Fibroblast of lung (primary cell): Measurements from ENCODE around the gene COL26A1. TPM values are rescaled to one million over a fixed set of nuclear protein-coding genes. Genes with fewer than 3 reads are reported as not detected.

ENCODE experiments used
- DNase-seq, 2 donors: peaks; one replicate each; pipeline versions ENCODE4 v3.0.0 to v3.0.0-alpha.2; 2010; ENCODE audit warnings: low read depth in 2 of 2
- H2AFZ ChIP-seq: 2 replicates; pipeline ENCODE4 v1.5.1; 2012; ENCODE audit warnings: low read length, control low read depth, inconsistent platforms
- H3K27ac ChIP-seq: 2 replicates; pipeline ENCODE4 v1.5.1; 2011; ENCODE audit warnings: low read length, control low read depth; ENCODE audit not compliant: insufficient read depth
- H3K27me3 ChIP-seq: 2 replicates; pipeline ENCODE4 v1.5.1; 2011; ENCODE audit warnings: mild to moderate bottlenecking, low read length; ENCODE audit not compliant: control insufficient read depth, insufficient read depth
- H3K36me3 ChIP-seq: 2 replicates; pipeline ENCODE4 v1.5.1; 2011; ENCODE audit warnings: low read length; ENCODE audit not compliant: control insufficient read depth, insufficient read depth
- H3K4me1 ChIP-seq: 2 replicates; pipeline ENCODE4 v1.5.1; 2011; ENCODE audit warnings: low read length; ENCODE audit not compliant: control insufficient read depth, insufficient read depth; ENCODE audit errors: extremely low read depth
- H3K4me2 ChIP-seq: 2 replicates; pipeline ENCODE4 v1.5.1; 2011; ENCODE audit warnings: low read length, control low read depth; ENCODE audit not compliant: insufficient read depth; ENCODE audit errors: extremely low read depth
- H3K4me3 ChIP-seq, 4 experiments: fragments of 200-600 bp in 1 of 4; sonication (generic) in 1 of 4; replicated peaks in 1 of 4; 2 replicates each; pipeline ENCODE4 v1.5.1; 2011 to 2016; ENCODE audit warnings: low read length in 4 of 4, low read depth in 3 of 4, mild to moderate bottlenecking in 3 of 4, control low read depth in 2 of 4, inconsistent platforms in 1 of 4, mixed read lengths in 1 of 4; ENCODE audit not compliant: insufficient read depth in 1 of 4; ENCODE audit errors: control extremely low read depth in 1 of 4
- H3K79me2 ChIP-seq: 2 replicates; pipeline ENCODE4 v1.5.1; 2012; ENCODE audit warnings: mild to moderate bottlenecking, low read length, inconsistent platforms; ENCODE audit not compliant: control insufficient read depth, insufficient read depth
- H3K9ac ChIP-seq: 2 replicates; pipeline ENCODE4 v1.5.1; 2011; ENCODE audit warnings: mild to moderate bottlenecking, low read length, control low read depth; ENCODE audit not compliant: insufficient read depth
- H3K9me3 ChIP-seq: 2 replicates; pipeline ENCODE4 v1.5.1; 2012; ENCODE audit warnings: low read depth, low read length; ENCODE audit not compliant: control insufficient read depth, insufficient read depth
- H4K20me1 ChIP-seq: 2 replicates; pipeline ENCODE4 v1.5.1; 2011; ENCODE audit warnings: low read length; ENCODE audit not compliant: control insufficient read depth, insufficient read depth; ENCODE audit errors: extremely low read depth
- EZH2 ChIP-seq: IDR thresholded peaks from 2 replicates; pipeline ENCODE4 v1.5.1; 2012; ENCODE audit warnings: low read length, control low read depth, mild to moderate bottlenecking; ENCODE audit errors: missing control alignments
- polyA plus RNA-seq, 2 donors: library from polyadenylated mRNA; depleted of rRNA in 1 of 2; stranded (reverse) in 1 of 2; unstranded in 1 of 2; fragments of >200 nt; gene quantifications; 2 replicates each; pipeline ENCODE4 v1.2.1, GENCODE V29; 2011 to 2012; ENCODE audit warnings: missing spikeins in 1 of 2
- total RNA-seq: library from RNA; depleted of rRNA; stranded (reverse); fragments of >200 nt; gene quantifications from 2 replicates; pipeline ENCODE4 v1.2.1, GENCODE V29; 2014
- TF ChIP-seq, protein P1 (sequence below), 2 donors: IDR thresholded peaks in 1 of 2; conservative IDR thresholded peaks in 1 of 2; 1 replicate in 1 of 2; 2 replicates in 1 of 2; pipeline ENCODE4 v1.5.1; 2011 to 2012; ENCODE audit warnings: low read length in 2 of 2, control low read depth in 1 of 2, inconsistent platforms in 1 of 2, low read depth in 1 of 2, mild to moderate bottlenecking in 1 of 2

The COL26A1 gene
- total and polyA plus RNA-seq, 2 donors (not counting 1 experiment from before 2014, with no cell fraction given) = 0.06 TPM; not detected in 1

DNA sequence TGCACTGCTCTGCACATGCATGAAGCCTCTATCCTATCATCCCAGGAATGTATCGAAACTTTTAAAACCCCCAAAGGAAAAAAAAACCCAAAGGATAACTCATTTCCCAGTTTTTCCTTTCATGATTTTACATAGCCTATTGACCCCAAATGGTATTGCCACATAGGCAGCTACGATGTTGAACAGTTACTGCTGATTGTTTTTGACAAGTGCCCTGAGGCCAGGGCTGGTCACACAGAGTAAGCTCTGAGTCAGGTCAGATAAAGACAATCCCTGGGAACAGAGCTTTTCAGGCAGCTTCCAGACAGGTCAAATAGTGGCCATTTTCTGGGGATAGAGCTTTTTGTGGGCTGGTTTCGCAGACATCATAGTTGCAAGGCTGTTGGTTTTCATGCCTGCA is 214.3 kb downstream of the COL26A1 start:
- no peak overlapping the region for H3K27ac ChIP-seq
- DNase-seq = no peak
- TF ChIP-seq, protein P1, sequence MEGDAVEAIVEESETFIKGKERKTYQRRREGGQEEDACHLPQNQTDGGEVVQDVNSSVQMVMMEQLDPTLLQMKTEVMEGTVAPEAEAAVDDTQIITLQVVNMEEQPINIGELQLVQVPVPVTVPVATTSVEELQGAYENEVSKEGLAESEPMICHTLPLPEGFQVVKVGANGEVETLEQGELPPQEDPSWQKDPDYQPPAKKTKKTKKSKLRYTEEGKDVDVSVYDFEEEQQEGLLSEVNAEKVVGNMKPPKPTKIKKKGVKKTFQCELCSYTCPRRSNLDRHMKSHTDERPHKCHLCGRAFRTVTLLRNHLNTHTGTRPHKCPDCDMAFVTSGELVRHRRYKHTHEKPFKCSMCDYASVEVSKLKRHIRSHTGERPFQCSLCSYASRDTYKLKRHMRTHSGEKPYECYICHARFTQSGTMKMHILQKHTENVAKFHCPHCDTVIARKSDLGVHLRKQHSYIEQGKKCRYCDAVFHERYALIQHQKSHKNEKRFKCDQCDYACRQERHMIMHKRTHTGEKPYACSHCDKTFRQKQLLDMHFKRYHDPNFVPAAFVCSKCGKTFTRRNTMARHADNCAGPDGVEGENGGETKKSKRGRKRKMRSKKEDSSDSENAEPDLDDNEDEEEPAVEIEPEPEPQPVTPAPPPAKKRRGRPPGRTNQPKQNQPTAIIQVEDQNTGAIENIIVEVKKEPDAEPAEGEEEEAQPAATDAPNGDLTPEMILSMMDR (conservative IDR thresholded peaks at IDR 0.05 in 1 of 2, IDR thresholded peaks at IDR 0.05 in 1 of 2; ENCODE audit: low read depth in 1 of 2, low read length in 2 of 2) = no peak
- TF ChIP-seq EZH2 = no peak
- H3K27me3 ChIP-seq = peaks cover 2% of the 10 kb centered on the region
- no peak overlapping the region for H3K9ac ChIP-seq
- H3K4me1 ChIP-seq = no peaks in the 10 kb centered on the region
- H4K20me1 ChIP-seq = no peaks in the 10 kb centered on the region
- H3K4me2 ChIP-seq = no peak overlapping the region
- no peak overlapping the region for H3K4me3 ChIP-seq
- H2AFZ ChIP-seq = no peak overlapping the region
- H3K36me3 ChIP-seq = no peaks in the 10 kb centered on the region
- H3K9me3 ChIP-seq = no peaks in the 10 kb centered on the region
- H3K79me2 ChIP-seq = no peaks in the 10 kb centered on the region

DNA sequence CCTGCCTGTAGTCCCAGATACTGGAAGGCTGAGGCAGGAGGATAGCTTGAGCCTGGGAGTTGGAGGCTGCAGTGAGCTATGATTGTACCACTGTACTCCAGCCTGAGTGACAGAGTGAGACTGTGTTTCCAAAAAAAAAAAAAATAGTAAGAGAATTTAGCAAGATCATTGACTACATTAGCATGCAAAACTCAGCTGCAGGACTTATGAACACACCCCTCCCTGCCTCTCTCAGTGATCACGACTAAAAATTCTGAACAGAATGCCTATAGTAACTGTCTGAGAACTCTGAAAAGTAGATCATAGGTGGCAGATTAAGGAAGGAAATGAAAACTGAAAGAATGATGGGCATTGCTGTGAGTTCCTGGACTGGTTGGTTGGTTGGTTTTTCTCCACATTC is 215.9 kb downstream of the COL26A1 start:
- Histone ChIP-seq H3K4me2 (no peak overlapping the region), H3K4me1 (no peaks in the 10 kb centered on the region), H3K27ac (no peak overlapping the region), H4K20me1 (no peaks in the 10 kb centered on the region), H3K36me3 (no peaks in the 10 kb centered on the region), H3K4me3 (no peak overlapping the region), H3K27me3 (peaks cover 2% of the 10 kb centered on the region), H3K9me3 (no peaks in the 10 kb centered on the region), H3K9ac (no peak overlapping the region), H3K79me2 (no peaks in the 10 kb centered on the region), H2AFZ (no peak overlapping the region)
- TF ChIP-seq, protein P1 (conservative IDR thresholded peaks at IDR 0.05 in 1 of 2, IDR thresholded peaks at IDR 0.05 in 1 of 2; ENCODE audit: low read depth in 1 of 2, low read length in 2 of 2) = no peak
- no peak for TF ChIP-seq EZH2
- DNase-seq = no peak

DNA sequence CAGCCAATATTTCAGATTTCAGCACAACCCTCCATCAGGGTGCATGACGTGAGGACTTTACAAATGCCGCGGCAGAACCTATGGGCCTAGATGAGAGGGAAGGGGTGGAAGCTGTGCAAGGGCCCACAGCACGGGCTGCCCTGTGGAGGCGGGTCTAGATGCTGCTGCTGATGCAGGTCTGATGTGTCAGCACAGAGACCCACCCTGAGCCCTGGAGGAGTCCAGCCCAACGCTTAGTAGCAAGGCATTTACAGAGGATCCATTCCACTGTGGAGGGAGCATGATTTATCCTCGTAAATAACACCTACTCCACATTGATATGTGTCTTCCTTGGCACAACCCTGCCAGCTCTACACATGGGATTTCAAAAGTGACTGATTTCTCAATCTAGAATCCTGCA is 217.9 kb downstream of the COL26A1 start:
- no peak overlapping the region for H3K9ac ChIP-seq
- no peak for TF ChIP-seq EZH2
- TF ChIP-seq, protein P1 (conservative IDR thresholded peaks at IDR 0.05 in 1 of 2, IDR thresholded peaks at IDR 0.05 in 1 of 2; ENCODE audit: low read depth in 1 of 2, low read length in 2 of 2) = no peak
- H3K4me1 ChIP-seq = no peaks in the 10 kb centered on the region
- H3K36me3 ChIP-seq = no peaks in the 10 kb centered on the region
- no peak overlapping the region for H3K4me3 ChIP-seq
- no peak for DNase-seq
- H4K20me1 ChIP-seq = no peaks in the 10 kb centered on the region
- H2AFZ ChIP-seq = no peak overlapping the region
- no peak overlapping the region for H3K27ac ChIP-seq
- H3K9me3 ChIP-seq = no peaks in the 10 kb centered on the region
- no peak overlapping the region for H3K4me2 ChIP-seq
- no peaks in the 10 kb centered on the region for H3K79me2 ChIP-seq
- H3K27me3 ChIP-seq = no peaks in the 10 kb centered on the region
